ENCODE data around the gene MAP4K3. TPM values are rescaled to one million over a fixed set of nuclear protein-coding genes. Genes with fewer than 3 reads are reported as not detected.
"Not testable (repeated sequence)": the region's sequence is repeated elsewhere in the genome, so short reads cannot be mapped to it uniquely, and the experiment has no call there.

MAP4K3 gene
- total RNA-seq, 2 experiments from 2014 or later = 8.3 to 9.5 TPM

- CTCF ChIA-PET = interaction anchor here (0.6 kb wide), 1 partner anchor 49 kb away, joined by 3 read pairs; no protein-coding TSS in a partner anchor
Measured at GRCh38 chr2:39413063-39413737, 23.9 kb downstream of the MAP4K3 start.

GRCh38 chr2:39411181-39411944 lies 25.7 kb downstream of the MAP4K3 start:
- POLR2A ChIA-PET = no interaction called here
- CTCF ChIA-PET = no interaction called here

More at GRCh38 chr2:39413063-39413737, 23.9 kb downstream of the MAP4K3 start:
- POLR2A ChIA-PET = no interaction called here

GRCh38 chr2:39409697-39410389 lies 27.2 kb downstream of the MAP4K3 start:
- ChIA-PET POLR2A (no interaction called here), CTCF (interaction anchor here (1.5 kb wide), 1 partner anchor 30 kb away, joined by 3 read pairs; no protein-coding TSS in a partner anchor)

GRCh38 chr2:39408351-39409136 lies 28.5 kb downstream of the MAP4K3 start:
- CTCF ChIA-PET = interaction anchor here (1.5 kb wide), 1 partner anchor 29 kb away, joined by 3 read pairs; no protein-coding TSS in a partner anchor
- POLR2A ChIA-PET = no interaction called here

- CTCF ChIA-PET = no interaction called here
- POLR2A ChIA-PET = no interaction called here
Measured at GRCh38 chr2:39407516-39408296, 29.4 kb downstream of the MAP4K3 start.

GRCh38 chr2:39405364-39405763 lies 31.7 kb downstream of the MAP4K3 start:
- ChIA-PET POLR2A (no interaction called here), CTCF (interaction anchor here (0.5 kb wide), 1 partner anchor 1146 kb away, joined by 3 read pairs; no protein-coding TSS in a partner anchor)

- ChIA-PET CTCF (no interaction called here), POLR2A (interaction anchor here (0.5 kb wide), 1 partner anchor 538 kb away, joined by 3 read pairs; no protein-coding TSS in a partner anchor)
Measured at GRCh38 chr2:39403311-39403710, 33.8 kb downstream of the MAP4K3 start.

- ChIA-PET CTCF (no interaction called here), POLR2A (no interaction called here)
Measured at GRCh38 chr2:39401319-39401718, 35.8 kb downstream of the MAP4K3 start.

- CTCF ChIA-PET = interaction anchor here (0.7 kb wide), 1 partner anchor 47 kb away, joined by 3 read pairs; no protein-coding TSS in a partner anchor
- POLR2A ChIA-PET = no interaction called here
Measured at GRCh38 chr2:39399570-39399969, 37.5 kb downstream of the MAP4K3 start.

- ChIA-PET CTCF (no interaction called here), POLR2A (no interaction called here)
Measured at GRCh38 chr2:39395313-39395712, 41.8 kb downstream of the MAP4K3 start.

GRCh38 chr2:39394516-39394961 lies 42.5 kb downstream of the MAP4K3 start:
- CTCF ChIA-PET = no interaction called here
- POLR2A ChIA-PET = no interaction called here

GRCh38 chr2:39392672-39393071 lies 44.4 kb downstream of the MAP4K3 start:
- CTCF ChIA-PET = no interaction called here
- POLR2A ChIA-PET = no interaction called here

GRCh38 chr2:39390216-39390615 lies 46.9 kb downstream of the MAP4K3 start:
- ChIA-PET POLR2A (no interaction called here), CTCF (no interaction called here)

GRCh38 chr2:39386064-39386463 lies 51.0 kb downstream of the MAP4K3 start:
- CTCF ChIA-PET = interaction anchor here (0.6 kb wide), 1 partner anchor 524 kb away, joined by 4 read pairs; no protein-coding TSS in a partner anchor

GRCh38 chr2:39385172-39385571 lies 51.9 kb downstream of the MAP4K3 start:
- CTCF ChIA-PET = no interaction called here
- POLR2A ChIA-PET = no interaction called here

More at GRCh38 chr2:39386064-39386463, 51.0 kb downstream of the MAP4K3 start:
- POLR2A ChIA-PET = no interaction called here

GRCh38 chr2:39384071-39384470 lies 53.0 kb downstream of the MAP4K3 start:
- CTCF ChIA-PET, POLR2A ChIA-PET: not testable (repeated sequence)

- CTCF ChIA-PET = no interaction called here
- POLR2A ChIA-PET = no interaction called here
Measured at GRCh38 chr2:39383146-39383545, 53.9 kb downstream of the MAP4K3 start.

GRCh38 chr2:39381653-39382052 lies 55.4 kb downstream of the MAP4K3 start:
- ChIA-PET CTCF (no interaction called here), POLR2A (no interaction called here)
